HK-2 (cell line): Measurements from ENCODE around the gene RBM38.

ENCODE experiments used
- DNase-seq: peaks from one replicate; pipeline ENCODE4 v3.0.0-alpha.2; 2018; ENCODE audit not compliant: unreplicated experiment

The RBM38 gene

GRCh38 chr20:57450931-57451330 is 59.7 kb downstream of the RBM38 start:
- DNase-seq, result no peak

- DNase-seq, result no peak
These were observed 60.2 kb downstream of the RBM38 start for GRCh38 chr20:57451431-57451794.

GRCh38 chr20:57451795-57452661 is 60.8 kb downstream of the RBM38 start:
- no peak for DNase-seq

GRCh38 chr20:57455386-57455785 is 64.2 kb downstream of the RBM38 start:
- no peak for DNase-seq

- no peak for DNase-seq
These were observed 64.9 kb downstream of the RBM38 start for GRCh38 chr20:57456116-57456515.

GRCh38 chr20:57457243-57458095 is 66.3 kb downstream of the RBM38 start:
- DNase-seq, result no peak

GRCh38 chr20:57458400-57459160 is 67.4 kb downstream of the RBM38 start:
- no peak for DNase-seq
